GM10248 (cell line): ENCODE results near the gene GCNT3.
A peak's percentile ranks its signal among the peaks of the same experiment; 100 is the strongest.

Source experiments
- CTCF ChIA-PET: fragments of 300-600 bp; sonication (Branson Sonifier 250); formaldehyde crosslinking; extraction: SDS; loops from one replicate; lab custom pipeline; 2021; ENCODE audit warnings: antibody characterized with exemption; lab: Yijun Ruan, JAX
- POLR2A ChIA-PET: fragments of 350-650 bp; sonication (Branson Sonifier 250); formaldehyde crosslinking; extraction: SDS; loops from one replicate; lab custom pipeline; 2020; ENCODE audit warnings: antibody characterized with exemption; lab: Yijun Ruan, JAX
- DNase-seq: peaks from one replicate; pipeline ENCODE4 v3.0.0; 2012; ENCODE audit errors: extremely low spot score
- CTCF ChIP-seq: IDR thresholded peaks from 2 replicates; pipeline ENCODE4 v1.5.1; 2012; ENCODE audit warnings: mild to moderate bottlenecking, low read depth; ENCODE audit errors: extremely low read depth, missing control alignments, control extremely low read depth

GCNT3 gene

GRCh38 chr15:59609730-59610712 lies 1.6 kb upstream of the GCNT3 start:
- ChIA-PET POLR2A (no interaction called here), CTCF (interaction anchor here (2.4 kb wide), 1 partner anchor 77 kb away, joined by 8 read pairs; no protein-coding TSS in a partner anchor)
- no peak for DNase-seq
- no peak for TF ChIP-seq CTCF

- ChIA-PET POLR2A (no interaction called here), CTCF (interaction anchor here (3.7 kb wide), 1 partner anchor 81 kb away, joined by 14 read pairs; no protein-coding TSS in a partner anchor)
- no peak for DNase-seq
- no peak for TF ChIP-seq CTCF
Measured at GRCh38 chr15:59614153-59614552, 2.6 kb downstream of the GCNT3 start.

GRCh38 chr15:59615661-59616060 lies 4.1 kb downstream of the GCNT3 start:
- TF ChIP-seq CTCF, result no peak
- DNase-seq, result no peak
- CTCF ChIA-PET, result interaction anchor here (1.1 to 3.7 kb wide), 4 partner anchors 14 to 86 kb away, joined by 3 to 14 read pairs (median 8); no protein-coding TSS in a partner anchor
- POLR2A ChIA-PET, result interaction anchor here (1.0 kb wide), 1 partner anchor 9 kb away, joined by 3 read pairs; no protein-coding TSS in a partner anchor

- ChIA-PET POLR2A (no interaction called here), CTCF (interaction anchor here (0.8 to 3.7 kb wide), 6 partner anchors 14 to 87 kb away, joined by 3 to 14 read pairs (median 4); no protein-coding TSS in a partner anchor)
- no peak for TF ChIP-seq CTCF
- no peak for DNase-seq
Measured at GRCh38 chr15:59616379-59616778, 4.8 kb downstream of the GCNT3 start.

GRCh38 chr15:59618406-59618805 lies 6.8 kb downstream of the GCNT3 start:
- ChIA-PET POLR2A (no interaction called here), CTCF (no interaction called here)
- TF ChIP-seq CTCF, result no peak
- DNase-seq, result no peak

GRCh38 chr15:59622289-59622688 lies 10.7 kb downstream of the GCNT3 start:
- ChIA-PET POLR2A (no interaction called here), CTCF (interaction anchor here (1.2 to 3.4 kb wide), 2 partner anchors 11 to 89 kb away, joined by 4 to 18 read pairs; partner anchors contain the start of gene GCNT3)
- TF ChIP-seq CTCF, result peak; percentile 42
- peak; percentile 79 for DNase-seq
